Activated CD8-positive, alpha-beta memory T cell treated with anti-CD3 and anti-CD28 coated beads, Interleukin-2, amount 50 U/mL, for 24 hours (primary cell): ENCODE results near the gene NAT16.
"Not testable (repeated sequence)": the region's sequence is repeated elsewhere in the genome, so short reads cannot be mapped to it uniquely, and the experiment has no call there.

Experiments
- DNase-seq: peaks from one replicate; pipeline ENCODE4 v3.0.0-alpha.2; 2020; ENCODE audit errors: extremely low read depth

NAT16 gene

DNA sequence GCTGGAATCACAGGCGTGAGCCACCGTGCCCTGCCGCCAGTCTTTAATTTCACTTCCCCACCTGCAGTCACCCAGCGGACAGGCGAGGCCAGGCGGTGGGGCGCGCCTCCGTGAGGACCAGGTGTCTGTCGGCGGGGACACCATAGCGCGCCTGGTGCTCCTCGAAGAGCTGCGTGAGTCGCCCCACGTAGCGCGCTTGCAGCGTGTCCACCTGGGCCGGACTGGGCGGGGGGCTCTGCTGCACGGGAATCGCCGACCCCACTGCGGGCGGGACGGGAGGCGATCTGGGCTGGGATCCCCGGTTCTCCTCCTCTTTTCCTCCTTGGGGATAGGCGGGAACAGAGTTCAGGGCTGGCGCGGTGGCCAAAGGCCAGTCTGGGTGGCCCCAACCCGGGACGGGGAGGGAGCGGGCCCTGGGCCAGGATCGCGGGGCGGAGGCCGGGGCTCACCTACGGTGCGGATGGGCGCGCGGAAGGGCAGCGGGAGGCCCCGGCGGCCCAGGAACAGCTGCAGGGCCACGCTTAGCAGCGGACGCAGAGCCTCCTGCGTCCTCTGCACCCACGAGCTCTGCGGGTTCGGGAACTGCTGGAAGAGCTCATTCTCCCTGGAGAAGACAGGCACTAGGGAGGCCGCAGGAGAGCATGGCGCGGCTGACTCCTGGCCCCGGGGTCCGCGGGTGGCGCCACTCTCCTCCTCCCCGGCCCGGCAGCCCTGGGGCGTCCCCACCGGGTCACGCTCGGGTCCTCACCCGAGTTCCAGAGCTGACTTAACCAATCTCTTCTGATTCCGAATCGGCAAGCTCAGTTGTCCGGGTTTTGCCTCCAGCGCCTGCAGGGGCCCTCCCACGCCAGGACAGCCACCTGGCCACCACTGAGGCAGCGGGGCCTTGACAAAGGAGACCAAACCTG is 21.9 kb upstream of the NAT16 start:
- DNase-seq = no peak

DNA sequence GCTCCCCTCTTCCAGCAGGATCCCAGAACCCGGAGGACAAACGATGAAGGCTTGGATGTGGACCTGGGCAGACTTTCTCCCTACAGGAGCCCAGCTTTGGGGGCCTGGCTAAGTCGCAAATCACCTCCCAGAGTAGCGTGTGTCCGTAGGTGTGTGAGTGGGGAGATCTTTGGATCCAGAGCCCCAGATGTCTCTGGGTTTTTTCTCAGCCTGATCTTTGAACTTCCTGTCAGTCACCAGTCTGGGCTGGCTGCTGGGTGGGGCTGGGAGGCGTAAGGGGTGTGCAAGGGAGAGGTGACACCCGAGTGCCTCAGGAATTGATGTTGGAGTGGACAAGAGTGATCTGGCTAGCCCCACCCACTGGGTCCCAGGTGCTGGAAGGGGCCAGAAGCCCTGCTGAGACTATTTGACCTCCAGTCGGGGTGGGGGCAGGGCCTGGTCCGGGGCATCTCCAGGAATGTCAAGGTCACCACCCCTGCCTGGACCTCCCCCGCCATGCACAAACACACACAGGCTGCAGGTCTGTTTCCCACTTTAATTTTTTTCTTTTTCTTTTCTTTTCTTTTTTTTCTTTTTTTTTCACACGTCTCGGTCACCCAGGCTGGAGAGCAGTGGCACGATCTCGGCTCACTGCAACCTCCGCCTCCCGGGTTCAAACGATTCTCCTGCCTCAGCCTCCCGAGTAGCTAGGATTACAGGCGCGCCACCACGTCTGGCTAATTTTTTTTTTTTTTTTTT is 20.9 kb upstream of the NAT16 start, which contains the start of gene MOGAT3:
MOGAT3 (minus strand) TSS at position 175 of the 738 bp plus-strand sequence. CDS start 182 bp downstream, outside the sequence.
- no peak for DNase-seq

DNA sequence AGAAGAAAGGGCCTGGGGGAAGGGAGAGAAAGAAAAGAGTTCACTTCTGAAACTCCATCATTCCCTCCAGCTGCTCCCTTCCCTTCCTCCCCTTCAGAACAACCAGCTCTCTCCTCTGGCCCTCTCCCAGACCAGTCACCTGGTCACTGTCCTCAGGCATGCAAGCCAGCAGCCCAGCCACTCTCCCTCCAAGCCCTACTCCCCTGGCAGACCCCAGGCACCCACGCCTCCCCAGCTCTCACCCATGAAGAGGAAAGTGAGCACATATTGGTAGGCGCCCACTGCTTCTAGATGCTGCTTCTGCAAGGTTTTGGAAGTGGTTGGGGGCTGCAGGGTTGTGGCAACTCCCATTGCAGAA is 20.4 kb upstream of the NAT16 start:
- DNase-seq = no peak

DNA sequence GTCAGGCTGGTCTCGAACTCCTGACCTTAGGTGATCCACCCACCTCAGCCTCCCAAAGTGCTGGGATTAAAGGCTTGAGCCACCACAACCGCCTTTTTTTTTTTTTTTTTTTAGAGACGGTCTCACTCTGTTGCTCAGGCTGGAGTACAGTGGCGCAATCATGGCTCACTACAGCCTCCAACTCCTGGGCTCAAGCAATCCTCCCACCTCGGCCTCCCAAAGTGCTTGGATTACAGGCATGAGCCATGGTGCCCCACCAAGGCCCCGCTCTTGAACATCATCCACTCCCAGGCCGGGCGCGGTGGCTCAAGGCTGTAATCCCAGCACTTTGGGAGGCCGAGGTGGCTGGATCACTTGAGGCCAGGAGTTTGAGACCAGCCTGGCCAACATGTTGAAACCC is 19.4 kb upstream of the NAT16 start:
- not testable (repeated sequence) for DNase-seq

DNA sequence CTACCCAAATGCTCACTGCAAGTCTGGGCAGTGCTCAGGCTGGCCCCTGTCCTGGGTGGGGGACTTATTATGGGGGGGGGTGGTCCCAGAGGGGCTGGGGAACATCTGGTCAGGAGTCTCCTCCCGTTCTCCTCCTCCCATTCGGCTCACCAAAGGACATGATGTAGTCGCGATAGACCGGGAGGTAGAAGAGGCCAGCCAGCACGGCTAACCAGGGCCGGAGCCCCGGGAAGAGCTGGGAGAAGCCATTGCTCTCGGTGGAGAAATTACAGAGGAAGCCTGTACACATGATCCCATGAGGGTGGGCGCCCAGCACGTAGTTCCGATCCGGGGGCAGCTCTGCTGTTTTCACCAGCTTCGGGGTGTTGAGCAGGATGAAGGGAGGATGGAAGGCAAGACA is 18.4 kb upstream of the NAT16 start:
- no peak for DNase-seq

DNA sequence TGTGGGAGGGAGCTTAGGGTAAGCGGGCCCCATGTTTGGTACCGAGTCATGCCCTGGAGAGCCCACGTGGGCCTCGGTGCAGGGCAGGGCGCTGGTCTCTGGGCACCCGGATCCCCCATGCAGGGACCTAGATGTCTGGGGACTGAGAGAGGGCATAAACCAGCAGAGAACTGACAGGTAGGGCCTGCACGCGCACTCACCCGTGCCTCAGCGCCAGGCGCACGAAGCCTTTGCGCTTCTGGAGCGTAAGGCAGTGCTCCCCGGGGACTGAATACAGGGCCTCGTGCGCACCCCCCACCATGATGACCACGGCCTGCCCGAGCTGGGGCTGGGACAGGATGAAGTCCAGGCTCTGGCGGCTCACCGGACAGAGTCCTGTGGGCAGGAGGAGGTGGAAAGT is 17.9 kb upstream of the NAT16 start:
- DNase-seq = no peak

DNA sequence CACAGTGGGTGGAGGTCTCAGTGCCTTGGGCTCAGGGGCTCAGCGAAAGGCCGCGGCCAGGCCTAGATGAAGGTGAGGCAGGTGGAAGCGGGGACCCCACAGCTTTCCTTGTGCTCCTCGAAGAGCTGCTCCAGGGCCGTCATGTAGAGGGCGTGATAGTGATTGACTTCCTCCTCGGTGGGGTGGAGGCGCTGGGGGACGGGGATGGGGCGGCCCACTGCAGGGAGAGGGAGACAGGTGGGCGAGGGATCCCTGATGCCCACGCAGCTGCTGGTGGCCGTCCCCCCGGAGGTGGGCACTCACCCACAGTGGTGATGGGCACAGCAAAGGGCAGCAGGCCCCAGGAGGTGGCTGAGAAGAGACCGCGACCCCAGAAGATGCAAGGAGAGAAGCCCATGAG is 15.8 kb upstream of the NAT16 start:
- no peak for DNase-seq

DNA sequence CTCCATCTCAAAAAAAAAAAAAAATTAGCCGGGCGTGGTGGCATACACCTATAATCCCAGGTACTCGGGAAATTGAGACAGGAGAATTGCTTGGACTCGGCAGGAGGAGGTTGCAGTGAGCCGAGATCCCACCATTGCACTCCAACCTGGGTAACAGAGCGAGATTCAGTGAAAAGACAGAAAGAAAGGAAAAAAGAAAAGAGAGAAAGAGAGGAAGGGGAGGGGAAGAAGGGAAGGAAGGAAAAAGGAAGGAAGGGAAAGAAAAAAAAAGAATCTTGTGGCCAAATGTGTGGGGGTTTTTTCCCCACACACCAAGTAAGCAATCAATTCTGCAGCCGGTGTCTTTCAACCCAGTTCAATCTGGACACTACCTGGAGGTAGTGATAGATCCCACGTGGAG is 9.0 kb upstream of the NAT16 start:
- DNase-seq = no peak

DNA sequence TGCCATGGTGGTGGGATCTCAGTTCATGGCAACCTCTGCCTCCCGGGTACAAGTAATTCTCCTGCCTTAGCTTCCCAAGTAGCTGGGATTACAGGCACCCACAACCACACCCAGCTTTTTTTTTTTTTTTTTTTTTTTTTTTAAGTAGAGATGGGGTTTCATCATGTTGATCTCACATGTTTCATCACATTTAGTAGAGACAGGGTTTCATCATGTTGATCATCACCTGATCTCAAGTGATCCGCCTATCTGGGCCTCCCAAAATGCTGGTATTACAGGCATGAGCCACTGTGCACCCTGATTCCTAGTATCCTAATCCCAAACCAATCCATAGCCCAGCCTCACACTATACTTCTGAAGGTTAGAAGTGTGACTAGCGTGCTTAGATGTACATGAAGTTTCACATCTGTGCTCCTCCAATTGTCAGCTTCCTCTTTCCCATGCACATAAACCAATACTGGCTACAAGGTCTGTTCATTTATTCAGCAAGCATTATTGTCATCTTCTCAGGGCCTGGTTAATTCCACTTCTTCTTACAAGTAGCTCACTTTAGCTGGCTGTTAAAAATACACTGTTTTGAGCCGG is 6.8 kb upstream of the NAT16 start:
- DNase-seq = no peak

DNA sequence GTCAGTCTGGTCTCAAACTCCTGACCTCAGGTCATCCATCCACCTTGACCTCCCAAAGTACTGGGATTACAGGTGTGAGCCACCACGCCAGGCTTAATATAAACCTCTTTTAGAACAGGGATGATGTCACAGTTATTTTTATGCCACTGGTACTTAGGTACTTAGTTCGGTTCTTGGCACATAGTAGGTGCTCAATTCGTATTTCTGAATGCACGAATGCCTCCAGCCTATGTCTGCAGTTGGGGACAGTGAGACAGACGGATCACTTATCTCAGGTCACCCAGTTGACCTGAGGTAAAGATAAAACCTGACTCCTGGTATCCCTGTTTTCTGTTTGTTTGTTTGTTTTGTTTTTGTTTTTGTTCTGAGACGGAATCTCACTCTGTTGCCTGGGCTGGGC is 6.1 kb upstream of the NAT16 start:
- no peak for DNase-seq

DNA sequence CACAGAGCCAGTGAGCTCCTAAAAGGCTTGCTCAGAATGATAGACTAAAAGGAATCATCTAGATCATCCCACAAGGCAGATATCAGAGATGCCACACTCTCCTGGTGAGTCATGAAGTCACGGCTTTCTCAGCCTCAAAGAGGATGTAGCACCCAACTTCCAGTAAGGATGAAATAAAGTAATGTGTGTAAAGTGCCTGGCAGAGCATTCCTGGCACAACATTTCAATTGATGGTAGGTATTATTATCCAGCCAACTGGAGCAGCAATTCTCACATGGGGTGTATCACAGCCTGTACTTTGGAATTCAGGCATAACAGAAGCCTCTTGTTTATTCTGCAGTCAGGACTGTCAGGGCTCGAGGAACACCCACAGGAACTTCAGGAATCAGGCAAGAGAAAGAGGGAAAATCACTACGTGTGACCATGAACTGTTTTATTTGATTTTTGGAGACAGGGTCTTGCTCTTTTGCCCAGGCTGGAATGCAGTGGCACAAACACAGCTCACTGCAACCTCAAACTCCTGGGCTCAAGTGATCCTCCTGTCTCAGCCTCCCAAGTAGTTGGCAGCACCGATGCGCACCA is 5.3 kb upstream of the NAT16 start:
- DNase-seq = no peak

DNA sequence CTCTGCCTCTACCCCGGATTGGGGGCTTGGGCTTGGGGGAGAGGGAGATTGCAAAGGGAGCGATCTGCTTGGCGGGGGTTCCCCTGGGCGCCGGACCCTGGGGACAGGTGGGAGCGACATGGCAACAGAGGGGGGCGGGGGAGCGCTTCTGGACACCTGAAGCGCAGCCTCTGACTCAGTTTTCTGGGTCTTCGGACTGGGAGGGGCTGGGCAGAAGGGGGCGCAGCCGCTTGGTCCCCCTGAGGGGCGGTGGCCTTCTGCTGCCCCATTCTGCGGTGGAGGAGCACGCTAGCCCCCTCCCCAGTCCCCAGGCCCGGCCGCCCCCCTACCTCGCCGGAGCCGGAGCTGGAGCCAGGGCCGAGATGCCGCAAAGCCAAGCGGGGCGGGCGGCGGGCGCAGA is 380 bp downstream of the NAT16 start:
- DNase-seq = no peak

DNA sequence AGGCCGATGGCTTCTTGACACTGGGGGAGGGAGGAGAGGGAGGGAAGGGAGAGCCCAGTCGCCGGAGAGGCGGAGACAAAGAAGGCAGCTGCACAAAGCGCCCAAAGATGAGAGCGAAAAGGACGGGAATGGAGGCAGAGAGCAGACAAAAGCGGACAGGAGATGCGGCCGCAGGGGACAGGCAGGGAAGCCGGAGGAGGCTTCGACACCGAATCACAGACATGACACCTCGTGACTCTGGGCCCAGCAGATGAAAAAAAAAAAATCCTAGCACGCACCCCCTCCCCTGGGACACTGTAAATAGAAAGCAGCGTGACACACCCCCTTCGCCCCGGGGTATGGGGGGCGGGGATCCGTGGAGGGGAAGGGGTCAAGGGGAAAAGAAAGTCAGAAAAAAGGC is 976 bp downstream of the NAT16 start:
- DNase-seq = no peak

DNA sequence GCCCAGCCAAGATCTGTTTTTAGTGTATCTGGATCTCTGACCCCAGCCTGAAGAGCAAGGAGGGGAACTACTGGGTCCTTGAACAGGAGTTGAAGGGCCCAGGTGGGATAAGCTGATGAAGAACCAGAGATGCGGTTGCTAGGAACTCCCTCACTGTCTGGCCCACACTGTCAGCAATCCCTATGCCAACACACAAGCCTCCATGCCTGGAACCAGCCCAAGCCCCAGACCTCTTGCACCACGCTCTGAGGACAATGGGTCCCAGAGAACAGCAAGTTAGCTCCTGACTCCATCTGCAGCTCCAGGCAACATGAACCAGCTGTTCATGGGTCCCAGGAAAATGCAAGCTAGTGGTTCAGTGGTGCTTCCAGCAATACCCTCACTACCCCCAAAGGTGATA is 2.4 kb downstream of the NAT16 start:
- no peak for DNase-seq

DNA sequence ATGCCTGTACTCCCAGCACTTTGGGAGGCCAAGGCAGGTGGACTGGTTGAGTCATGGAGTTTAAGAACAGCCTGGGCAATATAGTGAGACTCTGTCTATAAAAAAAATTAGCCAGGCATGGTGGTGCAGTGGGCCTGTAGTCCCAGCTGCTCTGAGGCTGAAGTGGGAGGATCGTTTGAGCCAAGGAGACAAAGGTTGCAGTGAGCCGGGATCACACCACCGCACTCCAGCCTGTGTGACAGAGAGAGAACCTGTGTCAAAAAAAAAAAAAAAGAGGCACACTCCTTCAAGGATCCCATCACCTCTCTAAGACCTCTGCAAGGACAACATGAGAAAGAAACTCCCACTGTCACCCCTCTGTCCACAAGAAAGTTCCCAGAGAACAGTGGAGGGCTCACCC is 4.4 kb downstream of the NAT16 start:
- DNase-seq = no peak

DNA sequence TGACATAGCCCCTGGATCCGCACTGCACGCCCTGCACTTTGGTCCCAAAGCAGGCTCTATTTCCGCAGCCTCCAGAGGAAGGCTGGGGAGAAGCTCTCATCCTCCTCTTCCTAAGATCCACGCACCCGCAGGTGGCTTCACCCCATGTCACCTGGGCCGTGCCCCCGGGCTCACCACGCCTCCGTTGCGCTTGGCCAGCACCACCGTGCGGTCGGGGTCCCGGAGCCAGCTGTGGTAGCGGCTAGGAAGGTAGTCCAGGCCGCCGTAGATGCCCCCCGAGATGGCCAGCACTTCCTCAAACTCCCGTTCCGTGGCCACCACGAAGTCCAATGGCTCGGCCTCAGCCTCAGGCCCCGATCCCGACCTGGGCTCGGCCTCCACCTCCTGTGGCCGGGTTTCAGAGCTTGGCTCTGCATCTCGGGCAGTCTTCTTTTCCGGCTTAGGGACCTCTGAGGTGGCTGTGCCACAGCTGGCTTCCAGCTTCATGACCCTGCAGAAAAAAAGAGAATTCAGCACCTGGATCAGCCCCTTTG is 5.7 kb downstream of the NAT16 start:
- no peak for DNase-seq

DNA sequence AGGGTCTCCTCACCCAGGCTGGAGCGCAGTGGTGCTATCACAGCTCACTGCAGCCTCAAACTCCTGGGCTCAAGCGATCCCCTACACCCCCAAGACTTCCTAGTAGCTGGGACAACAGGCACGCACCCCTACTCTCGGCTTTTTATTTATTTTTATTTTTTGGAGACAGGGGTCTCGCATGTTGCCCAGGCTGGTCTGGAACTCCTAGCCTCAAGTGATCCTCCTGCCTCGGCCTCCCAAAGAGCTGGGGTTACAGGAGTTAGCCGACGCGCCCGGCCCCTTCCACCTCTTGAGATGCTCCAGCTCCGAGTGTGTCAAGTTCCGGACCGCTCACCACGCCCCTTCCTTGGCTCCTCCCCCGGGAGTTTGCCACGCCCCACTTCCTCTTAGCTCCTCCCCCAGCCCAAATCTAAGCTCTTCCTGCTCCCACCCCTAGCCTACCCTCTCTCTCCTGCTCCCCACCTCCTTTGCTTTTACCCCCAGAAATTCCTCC is 6.3 kb downstream of the NAT16 start:
- peak; percentile 29 for DNase-seq

DNA sequence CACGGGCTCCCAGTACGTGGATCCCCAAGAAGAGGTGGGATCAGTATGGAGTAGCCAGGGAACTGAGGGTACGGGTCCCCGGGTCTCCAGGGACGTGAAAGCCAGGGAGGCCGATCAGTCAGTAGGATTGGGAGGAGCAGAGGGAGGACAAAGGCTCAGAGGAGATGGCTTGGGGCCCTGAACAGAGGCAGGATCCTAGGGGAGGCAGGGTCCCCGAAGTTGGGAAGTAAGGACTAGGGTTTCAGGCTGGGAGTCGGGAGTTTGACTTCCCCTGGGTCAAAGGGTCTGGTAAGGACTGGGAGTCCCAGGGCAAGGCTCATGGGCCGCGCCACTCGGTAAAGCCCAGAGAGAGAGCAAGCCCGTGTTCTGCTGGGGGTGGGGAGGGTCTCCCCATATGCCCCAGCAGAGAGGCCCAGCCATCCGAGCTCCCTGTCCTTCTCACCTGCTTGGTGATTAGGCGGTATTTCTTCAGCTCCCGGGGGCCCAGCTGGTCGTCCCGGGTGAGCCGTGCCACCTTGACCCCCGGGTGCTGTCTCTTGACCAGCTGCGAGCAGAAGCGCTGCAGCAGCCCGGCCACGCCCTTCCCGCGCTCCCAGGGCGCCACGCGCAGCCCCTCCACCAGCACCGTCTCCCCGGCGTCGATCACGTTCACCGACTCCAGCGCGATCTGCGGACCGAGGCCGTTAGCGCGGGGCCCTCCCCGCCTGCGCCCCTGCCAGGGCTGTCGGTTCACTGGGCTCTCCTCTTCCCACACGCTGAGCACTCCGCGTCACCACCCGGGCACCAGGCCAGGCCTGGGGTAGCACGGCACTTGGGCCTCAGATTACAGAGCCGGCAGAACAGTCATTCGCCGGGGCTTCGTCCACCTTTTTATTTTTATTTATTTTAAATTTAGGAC is 7.0 kb downstream of the NAT16 start:
- DNase-seq = no peak

DNA sequence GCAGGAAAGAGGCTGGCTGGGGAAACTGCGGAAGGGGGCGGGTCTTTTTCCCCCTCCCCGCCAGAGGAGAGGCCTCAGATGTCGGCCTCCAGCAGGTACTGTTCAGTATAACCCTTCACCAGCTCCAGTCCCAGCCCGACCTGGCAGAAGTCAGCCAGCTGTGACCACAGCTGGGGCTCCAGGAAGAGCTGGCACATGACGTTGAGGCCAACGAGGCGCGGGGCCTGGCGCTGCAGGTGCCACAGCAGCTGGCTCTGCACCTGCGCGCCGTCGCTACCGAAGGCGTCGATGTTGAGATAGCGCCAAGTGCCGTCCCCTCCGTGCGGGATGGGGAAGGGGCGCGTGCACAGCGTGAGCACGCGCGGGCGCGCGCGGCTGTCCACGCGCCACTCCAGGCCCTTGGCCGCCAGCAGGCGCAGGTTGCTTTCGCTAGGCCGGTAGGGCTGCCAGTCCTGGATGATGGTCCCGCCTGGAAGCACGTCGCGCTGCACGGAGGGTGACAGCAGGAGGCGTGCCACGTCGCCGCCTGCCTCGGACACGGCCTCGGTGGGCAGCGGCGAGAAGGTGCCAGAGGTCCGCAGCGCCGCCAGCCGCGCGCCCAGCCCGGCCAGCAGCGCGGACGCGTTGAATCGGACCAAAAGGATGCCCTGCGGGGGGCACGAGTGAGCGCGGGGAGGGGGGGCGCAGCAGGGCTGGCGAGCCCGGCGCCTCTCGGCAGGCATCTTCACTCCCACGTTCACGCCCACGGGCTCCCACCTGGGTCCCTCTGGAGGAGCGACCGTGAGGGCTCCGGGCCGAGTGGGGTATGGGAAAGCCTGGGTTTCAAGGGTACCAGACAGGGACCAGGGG is 7.9 kb downstream of the NAT16 start:
- no peak for DNase-seq

DNA sequence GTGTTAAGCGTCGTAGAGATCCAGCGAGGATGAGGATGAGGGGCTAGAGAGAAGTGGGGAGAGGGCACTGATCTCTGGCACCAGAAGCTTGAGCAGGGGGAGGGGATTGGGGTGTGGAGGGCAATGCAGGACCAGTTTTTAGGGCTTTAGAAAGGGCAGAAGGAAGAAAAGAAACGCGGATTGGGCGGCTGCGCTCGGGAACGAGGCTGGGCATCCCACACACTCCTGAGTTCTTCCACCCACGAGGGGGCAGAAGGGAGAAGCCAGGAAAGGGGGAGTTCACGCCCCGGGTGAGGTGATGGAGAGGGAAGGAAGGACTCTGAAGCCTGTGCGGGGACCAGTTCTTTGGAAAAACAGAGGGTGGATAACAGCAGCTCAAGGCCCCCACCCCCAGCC is 8.7 kb downstream of the NAT16 start:
- DNase-seq = no peak
